ENCODE measurements around the gene TENT5A. TPM values are rescaled to one million over a fixed set of nuclear protein-coding genes. Genes with fewer than 3 reads are reported as not detected.

The TENT5A gene
- total RNA-seq, 1 experiment from 2014 or later: 1.7 TPM

DNA sequence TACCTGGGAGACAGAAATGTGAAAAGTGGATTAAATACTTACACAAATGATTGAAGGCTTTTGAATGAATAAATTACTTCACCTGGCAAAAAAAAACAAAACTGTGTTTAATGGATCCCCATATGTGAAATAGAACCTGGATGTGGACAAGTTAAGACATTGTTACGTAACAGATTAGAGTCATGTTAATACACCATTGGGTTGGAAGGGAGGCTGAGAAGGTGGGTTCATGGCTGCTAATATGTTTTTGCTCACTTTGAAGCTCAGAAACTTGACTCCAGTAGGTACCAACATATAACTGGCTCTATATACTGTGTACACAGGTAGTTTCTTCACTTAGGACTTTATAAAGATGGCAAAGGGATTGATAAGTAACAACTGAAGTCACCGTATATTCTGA, 21.4 kb upstream of the TENT5A start:
- Histone ChIP-seq H3K27me3 (ENCODE audit: control insufficient read depth, insufficient read depth, low read length) (no peaks in the 10 kb centered on the region), H3K27ac (ENCODE audit: low read length) (no peak overlapping the region), H3K4me3 (ENCODE audit: low read depth in 2 of 2, low read length in 2 of 2) (no peak overlapping the region), H3K36me3 (ENCODE audit: control insufficient read depth, insufficient read depth, low read length) (no peaks in the 10 kb centered on the region), H3K4me1 (ENCODE audit: control insufficient read depth, insufficient read depth, low read length) (no peaks in the 10 kb centered on the region), H3K9me3 (ENCODE audit: control insufficient read depth, insufficient read depth, low read depth, low read length) (no peaks in the 10 kb centered on the region)
- DNase-seq (ENCODE audit: low read depth, low spot score) (no peak), ATAC-seq (no peak)
- TF ChIP-seq, protein P1, sequence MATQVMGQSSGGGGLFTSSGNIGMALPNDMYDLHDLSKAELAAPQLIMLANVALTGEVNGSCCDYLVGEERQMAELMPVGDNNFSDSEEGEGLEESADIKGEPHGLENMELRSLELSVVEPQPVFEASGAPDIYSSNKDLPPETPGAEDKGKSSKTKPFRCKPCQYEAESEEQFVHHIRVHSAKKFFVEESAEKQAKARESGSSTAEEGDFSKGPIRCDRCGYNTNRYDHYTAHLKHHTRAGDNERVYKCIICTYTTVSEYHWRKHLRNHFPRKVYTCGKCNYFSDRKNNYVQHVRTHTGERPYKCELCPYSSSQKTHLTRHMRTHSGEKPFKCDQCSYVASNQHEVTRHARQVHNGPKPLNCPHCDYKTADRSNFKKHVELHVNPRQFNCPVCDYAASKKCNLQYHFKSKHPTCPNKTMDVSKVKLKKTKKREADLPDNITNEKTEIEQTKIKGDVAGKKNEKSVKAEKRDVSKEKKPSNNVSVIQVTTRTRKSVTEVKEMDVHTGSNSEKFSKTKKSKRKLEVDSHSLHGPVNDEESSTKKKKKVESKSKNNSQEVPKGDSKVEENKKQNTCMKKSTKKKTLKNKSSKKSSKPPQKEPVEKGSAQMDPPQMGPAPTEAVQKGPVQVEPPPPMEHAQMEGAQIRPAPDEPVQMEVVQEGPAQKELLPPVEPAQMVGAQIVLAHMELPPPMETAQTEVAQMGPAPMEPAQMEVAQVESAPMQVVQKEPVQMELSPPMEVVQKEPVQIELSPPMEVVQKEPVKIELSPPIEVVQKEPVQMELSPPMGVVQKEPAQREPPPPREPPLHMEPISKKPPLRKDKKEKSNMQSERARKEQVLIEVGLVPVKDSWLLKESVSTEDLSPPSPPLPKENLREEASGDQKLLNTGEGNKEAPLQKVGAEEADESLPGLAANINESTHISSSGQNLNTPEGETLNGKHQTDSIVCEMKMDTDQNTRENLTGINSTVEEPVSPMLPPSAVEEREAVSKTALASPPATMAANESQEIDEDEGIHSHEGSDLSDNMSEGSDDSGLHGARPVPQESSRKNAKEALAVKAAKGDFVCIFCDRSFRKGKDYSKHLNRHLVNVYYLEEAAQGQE (IDR thresholded peaks at IDR 0.05; ENCODE audit: insufficient read depth in 1 of 2, low read depth in 2 of 2, low read length in 1 of 2): no peak
- TF ChIP-seq SIN3A (IDR thresholded peaks at IDR 0.05; ENCODE audit: borderline replicate concordance, insufficient read depth, low read depth, low read length): no peak
- no peak for TF ChIP-seq POLR2AphosphoS5 (IDR thresholded peaks at IDR 0.05; ENCODE audit: low read depth, low read length)
- TF ChIP-seq, protein P2, sequence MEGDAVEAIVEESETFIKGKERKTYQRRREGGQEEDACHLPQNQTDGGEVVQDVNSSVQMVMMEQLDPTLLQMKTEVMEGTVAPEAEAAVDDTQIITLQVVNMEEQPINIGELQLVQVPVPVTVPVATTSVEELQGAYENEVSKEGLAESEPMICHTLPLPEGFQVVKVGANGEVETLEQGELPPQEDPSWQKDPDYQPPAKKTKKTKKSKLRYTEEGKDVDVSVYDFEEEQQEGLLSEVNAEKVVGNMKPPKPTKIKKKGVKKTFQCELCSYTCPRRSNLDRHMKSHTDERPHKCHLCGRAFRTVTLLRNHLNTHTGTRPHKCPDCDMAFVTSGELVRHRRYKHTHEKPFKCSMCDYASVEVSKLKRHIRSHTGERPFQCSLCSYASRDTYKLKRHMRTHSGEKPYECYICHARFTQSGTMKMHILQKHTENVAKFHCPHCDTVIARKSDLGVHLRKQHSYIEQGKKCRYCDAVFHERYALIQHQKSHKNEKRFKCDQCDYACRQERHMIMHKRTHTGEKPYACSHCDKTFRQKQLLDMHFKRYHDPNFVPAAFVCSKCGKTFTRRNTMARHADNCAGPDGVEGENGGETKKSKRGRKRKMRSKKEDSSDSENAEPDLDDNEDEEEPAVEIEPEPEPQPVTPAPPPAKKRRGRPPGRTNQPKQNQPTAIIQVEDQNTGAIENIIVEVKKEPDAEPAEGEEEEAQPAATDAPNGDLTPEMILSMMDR (IDR thresholded peaks at IDR 0.05): no peak
- TF ChIP-seq TCF7L2 (IDR thresholded peaks at IDR 0.05; ENCODE audit: low read depth, low read length): no peak
- BruUV-seq (replicated peaks): no TSS peak
- intact Hi-C loops (cut with micrococcal nuclease; ENCODE audit: unreplicated experiment): no loop called here
- CTCF ChIA-PET: no interaction called here
- in situ Hi-C loops (cut with HindIII; ENCODE audit: low pct_unique_long_range_greater_than_20kb, low sequenced_read_pairs): no loop called here
- POLR2A ChIA-PET: no interaction called here

DNA sequence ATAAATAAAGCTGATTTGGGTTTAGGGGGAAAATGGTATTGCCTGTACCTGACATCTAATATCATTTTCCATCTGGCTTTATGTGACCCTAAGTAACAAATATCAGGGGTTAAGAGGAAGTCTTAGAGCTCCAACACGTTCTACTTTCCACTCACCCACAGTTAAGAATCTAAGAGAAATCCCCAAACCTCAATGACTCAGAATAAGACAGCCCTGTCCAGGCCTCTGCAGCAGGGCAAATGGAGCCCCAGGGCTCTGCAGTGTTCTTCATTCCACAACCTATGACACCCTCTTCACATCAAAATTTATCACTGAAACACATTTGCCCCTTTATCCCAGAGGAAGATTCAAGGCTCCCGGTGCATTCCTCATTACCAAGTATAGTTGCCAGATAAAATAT, 20.3 kb upstream of the TENT5A start:
- POLR2A ChIA-PET: no interaction called here
- no peak overlapping the region for H3K4me3 ChIP-seq (ENCODE audit: low read depth in 2 of 2, low read length in 2 of 2)
- no peaks in the 10 kb centered on the region for H3K4me1 ChIP-seq (ENCODE audit: control insufficient read depth, insufficient read depth, low read length)
- H3K27ac ChIP-seq (ENCODE audit: low read length): no peak overlapping the region
- TF ChIP-seq POLR2AphosphoS5 (IDR thresholded peaks at IDR 0.05; ENCODE audit: low read depth, low read length) (no peak), TCF7L2 (IDR thresholded peaks at IDR 0.05; ENCODE audit: low read depth, low read length) (no peak), SIN3A (IDR thresholded peaks at IDR 0.05; ENCODE audit: borderline replicate concordance, insufficient read depth, low read depth, low read length) (no peak)
- TF ChIP-seq, protein P2 (IDR thresholded peaks at IDR 0.05): no peak
- TF ChIP-seq, protein P1 (IDR thresholded peaks at IDR 0.05; ENCODE audit: insufficient read depth in 1 of 2, low read depth in 2 of 2, low read length in 1 of 2): no peak
- H3K36me3 ChIP-seq (ENCODE audit: control insufficient read depth, insufficient read depth, low read length): no peaks in the 10 kb centered on the region
- H3K27me3 ChIP-seq (ENCODE audit: control insufficient read depth, insufficient read depth, low read length): no peaks in the 10 kb centered on the region
- in situ Hi-C loops (cut with HindIII; ENCODE audit: low pct_unique_long_range_greater_than_20kb, low sequenced_read_pairs) (no loop called here), intact Hi-C loops (cut with micrococcal nuclease; ENCODE audit: unreplicated experiment) (no loop called here)
- DNase-seq (ENCODE audit: low read depth, low spot score) (no peak), ATAC-seq (no peak)
- BruUV-seq (replicated peaks): no TSS peak
- CTCF ChIA-PET: no interaction called here
- no peaks in the 10 kb centered on the region for H3K9me3 ChIP-seq (ENCODE audit: control insufficient read depth, insufficient read depth, low read depth, low read length)

Measured in Panc1 (cell line).